Naive thymus-derived CD8-positive, alpha-beta T cell (primary cell): Measurements from ENCODE around the gene RAB3B. TPM values are rescaled to one million over a fixed set of nuclear protein-coding genes. Genes with fewer than 3 reads are reported as not detected.
"Not testable (repeated sequence)": the region's sequence is repeated elsewhere in the genome, so short reads cannot be mapped to it uniquely, and the experiment has no call there.

ENCODE experiments used
- ATAC-seq, 2 donors: fragments of 150-1000 bp; cut with Tn5 transposase in 1 of 2; sonication (Bioruptor Pico), chemical (Tn5 transposase) in 1 of 2; 1 replicate in 1 of 2; 2 replicates in 1 of 2; pipeline ENCODE4 v1.10.0; 2021; ENCODE audit warnings: mild to moderate bottlenecking in 2 of 2, moderate library complexity in 2 of 2
- POLR2A ChIA-PET: fragments of 350-600 bp; sonication (Branson Sonifier 250); formaldehyde crosslinking; loops from one replicate; lab custom pipeline; 2021; ENCODE audit warnings: antibody characterized with exemption; lab: Charles Lee
- DNase-seq, 10 donors: peaks; one replicate each; pipeline versions ENCODE4 v3.0.0 to v3.0.0-alpha.2; 2020 to 2022
- H3K27ac Mint-ChIP-seq, 10 donors: one replicate each; pipeline ENCODE4 v1.8.0; 2020 to 2022; ENCODE audit warnings: mild to moderate bottlenecking in 10 of 10, mixed read lengths in 10 of 10, moderate library complexity in 4 of 10, inconsistent platforms in 1 of 10
- H3K27me3 Mint-ChIP-seq, 5 donors: one replicate each; pipeline ENCODE4 v1.8.0; 2021 to 2022; ENCODE audit warnings: mixed read lengths in 5 of 5
- H3K36me3 Mint-ChIP-seq, 3 donors: one replicate each; pipeline ENCODE4 v1.8.0; 2020 to 2022; ENCODE audit warnings: mixed read lengths in 3 of 3, mild to moderate bottlenecking in 2 of 3, inconsistent platforms in 1 of 3
- H3K4me1 Mint-ChIP-seq, 4 donors: one replicate each; pipeline ENCODE4 v1.8.0; 2021 to 2022; ENCODE audit warnings: mixed read lengths in 4 of 4
- H3K4me3 Mint-ChIP-seq, 10 donors: one replicate each; pipeline ENCODE4 v1.8.0; 2020 to 2022; ENCODE audit warnings: mild to moderate bottlenecking in 10 of 10, mixed read lengths in 10 of 10, moderate library complexity in 6 of 10, inconsistent platforms in 1 of 10
- H3K9me3 Mint-ChIP-seq, 9 donors: one replicate each; pipeline ENCODE4 v1.8.0; 2020 to 2022; ENCODE audit warnings: mixed read lengths in 9 of 9, mild to moderate bottlenecking in 3 of 9, inconsistent platforms in 1 of 9, moderate library complexity in 1 of 9
- polyA plus RNA-seq, 3 donors: library from polyadenylated mRNA; unstranded; fragments of 300-500 nt; fragmentation: Illumina TruSeq; gene quantifications; one replicate each; pipeline ENCODE4 v1.2.3, GENCODE V29; 2021
- total RNA-seq, 8 experiments: library from RNA in 2 of 8; stranded (reverse) in 2 of 8; gene quantifications; one replicate each; pipeline ENCODE4 v1.2.3 and lab custom pipeline; 2021 to 2026

Gene RAB3B, protein sequence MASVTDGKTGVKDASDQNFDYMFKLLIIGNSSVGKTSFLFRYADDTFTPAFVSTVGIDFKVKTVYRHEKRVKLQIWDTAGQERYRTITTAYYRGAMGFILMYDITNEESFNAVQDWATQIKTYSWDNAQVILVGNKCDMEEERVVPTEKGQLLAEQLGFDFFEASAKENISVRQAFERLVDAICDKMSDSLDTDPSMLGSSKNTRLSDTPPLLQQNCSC
- under 1 TPM; 0.05 TPM for total RNA-seq
- under 1 TPM in 1 of 3 donors, not detected in 2; 0.01 TPM for polyA plus RNA-seq
- 0.14 to 1.6 (median 0.54) reads per million in 6 experiments for total RNA-seq (lab: John Stamatoyannopoulos, UW)

- POLR2A ChIA-PET = no interaction called here
- peaks cover 10 to 23% (median 19%) of the 10 kb centered on the region in 4 donors for H3K4me1 Mint-ChIP-seq
- ATAC-seq (peak; percentile 94 to 95), DNase-seq (peak; percentile 44 to 80 (median 66))
- H3K36me3 Mint-ChIP-seq = no peaks in the 10 kb centered on the region
- peaks cover 17 to 32% (median 27%) of the 10 kb centered on the region in 5 donors for H3K27me3 Mint-ChIP-seq
- peak within 1 kb of the TSS in 7 of 10 donors; percentile 37 to 83 (median 67) for H3K27ac Mint-ChIP-seq
- H3K9me3 Mint-ChIP-seq = no peaks in the 10 kb centered on the region
- peak within 1 kb of the TSS; percentile 78 to 92 (median 87) for H3K4me3 Mint-ChIP-seq
Observed at GRCh38 chr1:51990478-51990965, at the start of gene RAB3B. TSS of gene RAB3B (minus strand) at chr1:51990700. CDS start at chr1:51977117, 13,583 bp downstream.

- Mint-ChIP-seq H3K9me3 (no peaks in the 10 kb centered on the region), H3K36me3 (peaks cover 0 to 51% (median 2%) of the 10 kb centered on the region in 3 donors), H3K27me3 (no peaks in the 10 kb centered on the region), H3K27ac (peak overlapping the region in 2 of 10 donors; percentile 20 to 82), H3K4me3 (no peak overlapping the region), H3K4me1 (peaks cover 0 to 13% (median 10%) of the 10 kb centered on the region in 4 donors)
- DNase-seq = no peak
- ATAC-seq = no peak
- POLR2A ChIA-PET = interaction anchor here (0.7 to 0.8 kb wide), 2 partner anchors 8 to 17 kb away, joined by 3 read pairs; partner anchors contain the start of gene TXNDC12
Observed at GRCh38 chr1:52037909-52038308, 47.4 kb upstream of the RAB3B start.

- Mint-ChIP-seq H3K4me1 (peaks cover 1 to 17% (median 14%) of the 10 kb centered on the region in 4 donors), H3K4me3 (no peak overlapping the region), H3K9me3 (no peaks in the 10 kb centered on the region), H3K36me3 (peaks cover 0 to 51% (median 2%) of the 10 kb centered on the region in 3 donors), H3K27ac (peak overlapping the region in 1 of 10 donors; percentile 61), H3K27me3 (no peaks in the 10 kb centered on the region)
- ATAC-seq (no peak), DNase-seq (no peak)
- POLR2A ChIA-PET = interaction anchor here (0.7 to 0.8 kb wide), 2 partner anchors 8 to 18 kb away, joined by 3 read pairs; partner anchors contain the start of gene TXNDC12
Observed at GRCh38 chr1:52037402-52037814, 46.9 kb upstream of the RAB3B start.

DNA sequence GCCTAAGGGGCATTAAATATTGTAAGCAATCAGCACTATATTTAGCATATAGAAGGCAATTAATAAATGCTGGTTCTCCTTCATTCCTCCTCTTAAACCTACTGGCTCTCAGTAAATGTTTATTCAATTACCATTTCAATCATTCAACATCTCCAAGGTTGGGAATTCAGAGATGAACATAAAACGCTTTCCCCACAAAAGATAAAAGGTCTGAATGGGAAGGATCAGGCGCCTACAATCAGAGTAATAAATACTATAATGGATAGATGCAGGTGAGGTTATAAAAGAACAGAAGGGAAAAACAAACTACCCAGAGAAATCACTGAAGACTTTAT lies 43.5 kb upstream of the RAB3B start:
- Mint-ChIP-seq H3K9me3 (no peaks in the 10 kb centered on the region), H3K4me1 (peaks cover 16 to 46% (median 41%) of the 10 kb centered on the region in 4 donors), H3K36me3 (peaks cover 0 to 41% (median 2%) of the 10 kb centered on the region in 3 donors), H3K4me3 (peak overlapping the region; percentile 89 to 95 (median 92)), H3K27ac (peak overlapping the region; percentile 94 to 99 (median 97)), H3K27me3 (no peaks in the 10 kb centered on the region)
- ATAC-seq (no peak), DNase-seq (no peak)
- POLR2A ChIA-PET = interaction anchor here (0.6 to 3.8 kb wide), 7 partner anchors 15 to 820 kb away, joined by 3 to 55 read pairs (median 3); partner anchors contain the start of genes BTF3L4, NRDC and TXNDC12

DNA sequence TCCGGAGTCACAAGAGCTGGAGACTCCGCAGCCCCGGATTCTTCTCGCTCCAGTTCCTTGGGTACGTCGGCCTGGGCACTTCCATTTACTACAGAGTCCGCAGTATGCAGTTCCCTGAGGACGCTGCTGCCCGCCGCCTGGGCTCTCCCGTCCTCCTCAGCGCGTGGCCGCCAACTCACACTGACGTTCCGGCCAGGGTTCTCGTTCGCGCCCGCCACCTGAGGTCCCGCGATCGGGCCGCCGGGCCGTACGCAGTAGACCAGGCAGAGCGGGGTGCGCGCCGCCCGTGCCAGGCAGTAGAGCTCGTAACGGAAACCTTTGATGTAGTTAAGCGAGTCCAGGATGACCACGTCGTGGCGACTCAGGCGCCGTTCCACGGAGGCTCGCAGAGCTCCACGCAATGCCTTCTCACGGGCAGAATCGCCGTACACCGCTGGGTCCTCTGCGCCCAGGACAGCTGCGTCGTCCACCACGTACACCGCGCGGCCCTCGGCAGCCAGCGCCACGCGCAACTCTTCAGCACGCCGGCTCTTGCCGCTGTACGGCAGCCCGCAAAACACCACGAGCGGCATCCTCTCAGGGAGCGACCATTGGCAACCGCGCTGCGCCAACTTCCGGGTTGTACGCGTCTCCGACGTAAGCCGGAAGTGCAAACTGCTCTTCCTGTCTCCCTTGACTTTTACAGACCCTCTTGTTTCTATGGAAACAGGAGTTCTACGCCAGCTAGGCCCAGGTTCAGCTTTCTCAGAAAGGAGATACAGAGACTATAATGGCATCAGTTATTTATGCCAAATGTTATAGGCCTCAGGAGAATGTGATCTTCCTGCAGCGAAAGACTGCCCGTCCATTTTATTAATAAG lies 42.9 kb upstream of the RAB3B start, which contains the start of gene KTI12:
TSS of gene KTI12 (minus strand) at position 621 of the 860 bp plus-strand sequence. CDS start at position 572, 49 bp downstream.
- Mint-ChIP-seq H3K4me1 (peaks cover 16 to 46% (median 41%) of the 10 kb centered on the region in 4 donors), H3K4me3 (peak within 1 kb of the TSS; percentile 89 to 95 (median 92)), H3K27me3 (no peaks in the 10 kb centered on the region), H3K9me3 (no peaks in the 10 kb centered on the region), H3K36me3 (peaks cover 0 to 36% (median 2%) of the 10 kb centered on the region in 3 donors), H3K27ac (peak within 1 kb of the TSS; percentile 94 to 99 (median 97))
- POLR2A ChIA-PET = interaction anchor here (0.5 to 3.8 kb wide), 9 partner anchors 15 to 821 kb away, joined by 3 to 55 read pairs (median 4); partner anchors contain the start of genes BTF3L4, NRDC and TXNDC12
- DNase-seq (peak; percentile 78 to 96 (median 90)), ATAC-seq (peak; percentile 93)

DNA sequence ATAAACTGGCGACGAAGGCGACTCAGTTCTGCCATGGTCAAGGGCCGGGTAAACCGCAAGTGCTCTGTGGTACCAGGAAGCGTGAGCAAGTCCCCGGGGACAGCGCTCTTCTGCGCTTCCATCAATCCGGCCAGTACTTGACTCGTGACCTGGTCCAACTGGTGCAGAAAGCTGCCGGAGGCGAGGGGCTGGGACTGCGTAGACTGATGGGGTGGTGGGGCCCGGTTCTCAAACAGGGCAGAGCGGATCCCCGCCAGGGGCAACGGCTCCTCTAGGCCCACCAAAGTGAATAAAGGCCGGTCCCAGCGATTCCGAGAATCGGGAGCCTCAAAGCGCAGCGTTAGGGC lies 42.3 kb upstream of the RAB3B start:
- POLR2A ChIA-PET = interaction anchor here (0.9 to 3.8 kb wide), 6 partner anchors 16 to 154 kb away, joined by 3 to 55 read pairs (median 4); partner anchors contain the start of genes BTF3L4, NRDC and TXNDC12
- Mint-ChIP-seq H3K4me3 (peak overlapping the region; percentile 89 to 95 (median 92)), H3K4me1 (peaks cover 16 to 46% (median 41%) of the 10 kb centered on the region in 4 donors), H3K27ac (peak overlapping the region; percentile 94 to 99 (median 97)), H3K27me3 (no peaks in the 10 kb centered on the region), H3K36me3 (peaks cover 0 to 35% (median 0%) of the 10 kb centered on the region in 3 donors), H3K9me3 (no peaks in the 10 kb centered on the region)
- ATAC-seq (peak; percentile 2 to 3), DNase-seq (peak in 4 of 10 donors; percentile 2 to 22 (median 11))

- peaks cover 16 to 46% (median 41%) of the 10 kb centered on the region in 4 donors for H3K4me1 Mint-ChIP-seq
- no peak for DNase-seq
- POLR2A ChIA-PET = interaction anchor here (0.9 to 3.8 kb wide), 4 partner anchors 16 to 153 kb away, joined by 4 to 55 read pairs (median 6); partner anchors contain the start of genes BTF3L4 and TXNDC12
Observed at GRCh38 chr1:52032124-52032784, 41.8 kb upstream of the RAB3B start.

GRCh38 chr1:52028839-52029238 lies 38.3 kb upstream of the RAB3B start:
- POLR2A ChIA-PET, H3K4me3 Mint-ChIP-seq, H3K9me3 Mint-ChIP-seq, H3K27me3 Mint-ChIP-seq, DNase-seq, H3K27ac Mint-ChIP-seq, ATAC-seq: not testable (repeated sequence)
- Mint-ChIP-seq H3K4me1 (peaks cover 16 to 40% (median 36%) of the 10 kb centered on the region in 4 donors), H3K36me3 (peaks cover 6 to 56% (median 6%) of the 10 kb centered on the region in 3 donors)

More at GRCh38 chr1:52032124-52032784, 41.8 kb upstream of the RAB3B start:
- Mint-ChIP-seq H3K4me3 (peak overlapping the region; percentile 89 to 95 (median 92)), H3K27ac (peak overlapping the region; percentile 94 to 99 (median 97)), H3K36me3 (peaks cover 0 to 37% (median 0%) of the 10 kb centered on the region in 3 donors), H3K27me3 (no peaks in the 10 kb centered on the region), H3K9me3 (no peaks in the 10 kb centered on the region)
- no peak for ATAC-seq

GRCh38 chr1:52028328-52028727 lies 37.8 kb upstream of the RAB3B start:
- no peak overlapping the region for H3K4me3 Mint-ChIP-seq
- H3K27ac Mint-ChIP-seq = peak overlapping the region in 1 of 10 donors; percentile 8
- DNase-seq = no peak
- peaks cover 6 to 61% (median 10%) of the 10 kb centered on the region in 3 donors for H3K36me3 Mint-ChIP-seq
- POLR2A ChIA-PET = no interaction called here
- peaks cover 16 to 37% (median 32%) of the 10 kb centered on the region in 4 donors for H3K4me1 Mint-ChIP-seq
- no peaks in the 10 kb centered on the region for H3K27me3 Mint-ChIP-seq
- no peak for ATAC-seq
- no peaks in the 10 kb centered on the region for H3K9me3 Mint-ChIP-seq

GRCh38 chr1:52026278-52026677 lies 35.8 kb upstream of the RAB3B start:
- ATAC-seq (no peak), DNase-seq (no peak)
- POLR2A ChIA-PET = no interaction called here
- H3K4me3 Mint-ChIP-seq = no peak overlapping the region
- no peaks in the 10 kb centered on the region for H3K9me3 Mint-ChIP-seq
- no peak overlapping the region for H3K27ac Mint-ChIP-seq
- no peaks in the 10 kb centered on the region for H3K27me3 Mint-ChIP-seq
- peaks cover 6 to 73% (median 15%) of the 10 kb centered on the region in 3 donors for H3K36me3 Mint-ChIP-seq
- peaks cover 8 to 19% (median 16%) of the 10 kb centered on the region in 4 donors for H3K4me1 Mint-ChIP-seq

DNA sequence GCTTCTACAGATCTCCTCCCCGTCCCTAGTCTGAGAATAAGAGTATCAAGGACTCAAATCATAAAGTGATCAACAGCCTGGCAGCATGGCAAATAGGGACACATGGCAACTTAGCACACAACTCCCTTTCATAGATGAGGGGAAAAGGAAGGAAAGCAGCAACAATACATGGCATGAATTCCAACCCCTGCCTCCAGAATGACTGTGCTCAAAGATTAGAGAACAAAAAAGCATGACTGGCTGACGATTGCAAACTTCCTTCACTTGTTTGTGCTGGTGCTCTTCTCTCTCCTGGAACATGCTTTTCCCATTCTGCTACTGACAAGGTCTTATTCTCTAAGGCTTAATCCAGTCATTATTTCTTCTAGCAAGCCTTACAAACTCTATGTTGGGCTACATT lies 31.6 kb upstream of the RAB3B start:
- Mint-ChIP-seq H3K4me3 (no peak overlapping the region), H3K36me3 (peaks cover 10 to 69% (median 24%) of the 10 kb centered on the region in 3 donors), H3K4me1 (peaks cover 0 to 5% (median 2%) of the 10 kb centered on the region in 4 donors), H3K27ac (peak overlapping the region in 3 of 10 donors; percentile 1 to 31 (median 27)), H3K27me3 (no peaks in the 10 kb centered on the region), H3K9me3 (no peaks in the 10 kb centered on the region)
- ATAC-seq (no peak), DNase-seq (no peak)
- POLR2A ChIA-PET = interaction anchor here (0.7 kb wide), 1 partner anchor 40 kb away, joined by 5 read pairs; no protein-coding TSS in a partner anchor
